HG02610 (cell line): ENCODE data around the gene ERAP2.
"Not testable (repeated sequence)": the region's sequence is repeated elsewhere in the genome, so short reads cannot be mapped to it uniquely, and the experiment has no call there.

ENCODE experiments used
- ATAC-seq: cut with Tn5 transposase; IDR thresholded peaks from one replicate; pipeline ENCODE4 v1.9.1; 2021; ENCODE audit warnings: mild to moderate bottlenecking, moderate library complexity; ENCODE audit not compliant: unreplicated experiment

The ERAP2 gene

GRCh38 chr5:96930589-96930988 lies 54.3 kb downstream of the ERAP2 start:
- no peak for ATAC-seq

DNA sequence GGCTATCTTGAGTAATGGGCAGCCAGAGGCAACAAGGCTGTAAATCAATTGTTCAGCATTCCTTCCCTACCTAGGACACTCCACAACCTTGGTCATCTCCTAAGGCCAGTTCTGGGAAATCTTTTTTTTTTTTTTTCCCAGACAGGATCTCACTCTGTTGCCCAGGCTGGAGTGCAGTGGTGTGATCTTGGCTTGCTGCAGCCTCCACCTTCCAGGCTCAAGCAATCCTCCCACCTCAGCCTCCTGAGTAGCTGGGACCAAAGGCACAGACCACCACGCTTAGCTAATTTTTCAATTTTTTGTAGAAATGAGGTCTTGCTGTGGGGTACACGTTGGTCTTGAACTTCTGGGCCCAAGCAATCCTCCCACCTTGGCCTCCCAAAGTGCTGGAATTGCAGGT lies 54.7 kb downstream of the ERAP2 start:
- not testable (repeated sequence) for ATAC-seq

DNA sequence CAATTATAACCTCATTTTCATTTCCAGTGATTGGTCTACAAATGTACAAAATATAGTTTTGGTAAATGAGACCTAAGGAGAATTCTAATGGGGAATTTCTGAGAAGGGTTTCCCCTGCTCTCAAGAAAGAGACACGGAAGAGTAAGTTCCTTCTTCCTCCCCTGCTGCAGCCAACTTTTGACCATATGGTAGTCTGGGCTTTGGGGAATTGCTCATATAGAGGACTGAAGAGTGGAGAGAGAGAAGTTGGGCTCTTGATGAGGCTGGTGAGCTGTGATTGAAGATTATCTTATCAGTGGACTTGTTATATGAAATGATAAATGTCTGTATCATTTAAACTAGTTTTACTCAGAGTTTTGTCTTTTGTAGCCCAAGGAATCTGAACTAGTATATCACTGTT lies 55.3 kb downstream of the ERAP2 start:
- ATAC-seq = peak; percentile 21

GRCh38 chr5:96932026-96932425 lies 55.7 kb downstream of the ERAP2 start:
- ATAC-seq = no peak

DNA sequence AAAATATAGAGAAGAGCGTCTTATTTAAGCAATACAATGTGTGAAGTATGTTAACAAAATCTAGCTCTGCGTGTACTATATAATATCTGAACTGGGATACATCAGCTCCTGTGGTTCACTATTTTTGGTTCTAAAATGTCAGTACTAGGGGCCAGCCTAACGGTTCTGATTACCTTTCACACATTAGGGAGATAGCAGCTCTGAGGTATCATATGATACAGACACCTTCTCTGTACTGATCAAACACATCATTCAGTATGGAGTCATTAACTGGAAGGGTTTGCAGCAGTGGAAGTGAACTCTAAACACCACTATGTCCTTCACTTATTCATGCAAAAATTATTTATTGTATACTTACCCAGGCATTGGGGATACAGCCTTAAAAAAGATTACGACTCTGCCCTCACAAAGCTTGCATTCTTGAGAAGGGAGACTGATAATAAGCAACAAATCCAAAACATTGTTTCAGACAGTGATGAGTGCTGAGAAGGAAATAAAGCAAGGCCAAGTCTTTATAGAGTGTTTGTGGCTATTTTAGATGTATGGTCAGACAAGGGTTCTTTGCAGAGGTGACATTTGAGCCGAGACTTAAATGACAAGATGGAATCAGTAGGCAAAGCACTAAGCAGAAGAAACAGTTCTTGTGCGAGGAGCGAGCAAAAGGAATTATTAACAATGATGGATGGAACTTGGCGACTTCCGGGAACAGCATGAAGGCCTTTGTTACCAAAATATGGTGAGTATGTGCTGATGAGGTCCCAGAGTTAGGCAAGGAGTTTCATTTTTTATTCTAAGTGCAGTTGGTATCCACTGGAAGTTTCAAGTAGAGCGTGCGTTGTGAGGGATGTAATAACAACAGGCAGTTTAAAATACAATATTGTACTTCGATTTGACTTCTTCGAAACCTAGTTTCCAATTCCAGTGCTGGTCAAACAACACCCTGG lies 57.7 kb downstream of the ERAP2 start:
- no peak for ATAC-seq

GRCh38 chr5:96934708-96935558 lies 58.6 kb downstream of the ERAP2 start:
- ATAC-seq = peak; percentile 55

- peak; percentile 57 for ATAC-seq
Observed at GRCh38 chr5:96935559-96936430, 59.5 kb downstream of the ERAP2 start, which contains the start of gene LNPEP. Gene LNPEP, plus strand, starts transcription at chr5:96936080. Its CDS starts 76 bp downstream, at chr5:96936156.

DNA sequence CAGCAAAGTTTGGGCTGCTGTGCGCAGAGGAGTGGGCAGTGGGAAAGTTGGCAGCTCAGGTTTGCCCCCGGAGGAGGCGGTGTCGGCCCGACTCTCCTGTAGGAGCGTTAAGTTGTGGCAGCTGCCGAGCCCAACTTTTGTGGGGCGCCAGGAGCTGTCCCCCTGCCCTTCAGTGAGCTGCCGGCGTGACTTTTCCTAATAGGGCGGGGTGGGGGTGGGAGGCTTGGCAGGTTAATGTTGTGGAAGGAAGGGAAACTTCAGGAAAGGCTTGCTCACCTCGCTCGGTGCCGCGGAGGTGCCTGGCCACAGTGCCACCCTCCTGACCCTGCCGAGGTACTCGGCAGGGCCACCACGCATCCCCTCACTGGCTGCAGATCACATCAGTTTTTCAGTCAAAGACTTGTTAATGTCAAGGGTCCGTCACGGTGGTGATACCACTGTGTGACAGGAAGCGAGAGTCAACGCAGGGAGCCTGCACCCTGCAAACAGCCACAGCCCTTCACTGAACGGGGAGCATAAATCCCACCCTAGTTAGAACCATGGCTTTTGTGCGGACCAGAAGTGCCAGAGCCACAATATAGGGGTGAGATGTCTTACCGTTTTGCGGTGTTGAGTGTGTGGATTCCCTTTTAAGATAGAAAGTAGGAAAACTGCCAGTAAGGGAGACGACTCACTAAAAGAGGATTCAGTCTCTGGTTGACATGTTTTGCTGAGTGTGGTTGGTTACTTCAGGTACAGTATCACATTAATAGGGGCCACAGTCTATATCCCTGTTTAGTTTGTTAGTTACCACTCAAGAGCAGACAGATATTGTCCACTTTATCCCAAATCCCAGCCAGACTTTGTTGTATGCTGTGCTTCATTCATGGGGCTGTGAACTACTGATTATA lies 60.4 kb downstream of the ERAP2 start:
- peak; percentile 28 for ATAC-seq

- ATAC-seq = no peak
Observed at GRCh38 chr5:96940586-96940985, 64.3 kb downstream of the ERAP2 start.

- ATAC-seq = no peak
Observed at GRCh38 chr5:96941140-96941539, 64.8 kb downstream of the ERAP2 start.

GRCh38 chr5:96942078-96942477 lies 65.8 kb downstream of the ERAP2 start:
- no peak for ATAC-seq

GRCh38 chr5:96942911-96943310 lies 66.6 kb downstream of the ERAP2 start:
- no peak for ATAC-seq

DNA sequence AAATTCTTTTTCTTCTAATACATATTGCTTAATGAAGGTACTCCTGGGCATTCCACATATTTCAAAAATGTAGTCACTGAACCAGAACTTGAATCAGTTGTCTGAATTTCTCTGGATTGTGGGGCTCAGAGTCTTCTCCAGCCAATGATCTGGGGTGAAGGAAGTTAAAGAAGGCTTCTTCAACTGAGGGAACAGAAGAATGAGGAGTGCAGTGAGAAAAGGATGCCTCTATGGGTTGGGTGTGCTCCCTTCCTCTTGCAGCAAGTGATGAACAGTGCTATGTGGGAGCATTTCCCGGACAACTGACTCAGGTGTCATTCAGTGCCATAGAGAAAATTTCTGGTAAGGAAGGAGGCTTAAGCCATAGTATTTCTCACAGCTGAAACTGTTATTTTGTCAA lies 67.5 kb downstream of the ERAP2 start:
- ATAC-seq = no peak

GRCh38 chr5:96945144-96945897 lies 69.0 kb downstream of the ERAP2 start:
- ATAC-seq = no peak

DNA sequence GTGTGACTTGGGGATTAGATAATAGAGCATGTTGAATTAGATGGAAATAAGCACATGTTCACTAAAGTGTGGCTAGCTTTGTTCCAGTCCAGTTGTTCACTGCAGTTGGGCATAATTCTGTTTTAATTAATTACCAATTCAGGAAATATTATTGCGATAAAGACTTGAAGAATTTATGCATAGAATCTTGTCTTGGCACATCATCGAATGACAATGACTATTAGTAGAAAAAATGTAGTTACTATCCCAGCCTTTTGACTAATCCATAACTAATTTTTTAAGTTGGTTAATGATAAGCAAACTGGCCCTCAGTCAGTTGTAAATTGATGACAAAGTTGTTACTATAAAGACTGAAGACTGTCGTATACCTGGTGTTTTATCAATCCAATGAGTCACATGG lies 70.1 kb downstream of the ERAP2 start:
- no peak for ATAC-seq

- ATAC-seq = no peak
Observed at GRCh38 chr5:96952118-96952750, 75.9 kb downstream of the ERAP2 start.

DNA sequence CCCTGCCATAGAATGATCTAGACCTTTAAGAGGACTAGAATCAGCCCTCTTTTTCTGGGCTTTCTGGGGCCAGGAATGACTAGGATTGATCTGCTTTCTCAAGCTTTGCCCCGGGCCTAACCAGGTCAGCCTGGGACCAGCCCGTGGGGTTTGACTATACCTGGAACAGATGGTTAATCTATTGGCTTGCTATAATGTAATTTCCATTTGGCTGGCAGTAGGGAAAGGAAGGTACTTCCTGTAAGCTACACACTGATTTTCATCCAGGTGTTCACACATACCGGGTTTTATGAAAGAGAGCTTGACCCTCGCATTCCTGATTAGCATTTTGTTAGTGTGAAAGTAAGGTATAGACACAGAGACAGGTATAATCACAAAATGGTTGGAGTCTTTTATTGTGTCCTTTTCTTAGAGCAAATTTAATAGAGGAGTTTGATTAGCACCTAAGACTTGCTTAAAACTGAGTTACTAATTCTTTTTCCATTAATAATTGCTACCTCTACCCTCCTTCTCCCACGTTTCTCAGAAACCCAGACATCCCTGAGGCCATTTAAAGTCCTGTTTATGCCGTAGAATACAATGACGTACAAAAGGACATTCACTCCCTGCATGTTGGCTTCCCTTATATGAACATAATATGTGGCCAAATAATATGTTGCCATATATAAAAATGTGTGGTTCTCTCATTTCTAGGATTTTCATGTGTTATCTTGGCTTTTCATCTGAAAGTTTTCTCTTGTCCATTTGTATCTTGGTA lies 76.9 kb downstream of the ERAP2 start:
- ATAC-seq = no peak
